Measurements from ENCODE around the gene CCL18.
"Not testable (repeated sequence)": the region's sequence is repeated elsewhere in the genome, so short reads cannot be mapped to it uniquely, and the experiment has no call there.

CCL18 gene

DNA sequence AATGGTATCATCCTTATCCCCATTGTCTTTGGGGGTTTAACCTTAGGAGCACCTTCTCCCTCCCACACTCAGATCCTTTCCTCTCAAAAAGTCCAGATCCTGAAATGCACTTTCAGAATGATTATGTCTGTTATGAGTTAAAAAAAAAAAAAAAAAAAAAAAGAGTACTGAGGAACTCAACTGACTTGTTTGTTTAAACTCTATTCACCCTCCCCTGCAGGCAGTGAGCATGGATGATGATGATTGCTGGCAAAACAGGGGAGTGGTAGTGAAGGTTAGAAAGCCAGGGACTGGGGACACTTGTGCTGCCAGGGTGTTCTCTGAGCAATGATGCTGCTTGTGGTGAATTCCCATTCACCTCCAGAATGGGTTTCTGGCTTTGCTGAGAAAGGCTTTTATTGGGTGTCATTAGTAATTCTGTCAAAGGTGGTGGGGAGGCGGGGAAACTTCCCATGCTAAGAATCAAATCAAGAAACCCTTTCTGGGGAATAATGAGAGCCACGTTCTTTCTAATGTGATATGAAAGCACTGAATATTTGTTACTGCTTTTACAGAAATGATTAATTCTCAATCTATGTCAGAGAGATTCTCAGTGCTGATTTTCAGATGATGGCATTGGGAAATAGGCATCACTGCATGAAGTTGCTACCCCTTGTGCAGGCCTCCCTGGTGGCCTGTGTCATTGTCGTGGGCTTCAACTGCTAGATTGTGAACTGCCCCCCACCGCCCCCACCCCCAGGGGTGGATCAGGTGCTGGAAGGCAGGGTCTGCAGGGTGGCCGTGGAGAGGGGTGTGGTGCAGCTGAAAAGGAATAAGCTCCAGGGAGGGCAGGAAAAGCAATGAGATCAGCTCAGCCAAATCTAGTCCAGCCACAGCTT lies 53.7 kb downstream of the CCL18 start:
- Histone ChIP-seq H3K4me1 (ENCODE audit: low read length) (peaks cover 28% of the 10 kb centered on the region), H3K27me3 (ENCODE audit: low read depth, low read length) (peaks cover 2% of the 10 kb centered on the region), H3K4me3 (ENCODE audit: low read length) (peak overlapping the region; percentile 16), H3K36me3 (replicated peaks; ENCODE audit: low read depth, low read length) (no peaks in the 10 kb centered on the region), H2AFZ (ENCODE audit: low read depth, low read length) (no peak overlapping the region), H3K79me2 (ENCODE audit: low read length) (no peaks in the 10 kb centered on the region), H3K4me2 (ENCODE audit: low read length) (peak overlapping the region; percentile 50), H3K9ac (ENCODE audit: low read length) (peak overlapping the region; percentile 11; the same call in 1 of the 2 replicates), H3K27ac (ENCODE audit: low read length) (peak overlapping the region; percentile 50), H3K9me3 (ENCODE audit: insufficient read depth, low read length) (0 out of 2 replicates have a peak, but pooled peaks cover under 1% of the 10 kb centered on the region), H4K20me1 (ENCODE audit: insufficient read depth, low read length) (no peaks in the 10 kb centered on the region)
- TF ChIP-seq, protein P1, sequence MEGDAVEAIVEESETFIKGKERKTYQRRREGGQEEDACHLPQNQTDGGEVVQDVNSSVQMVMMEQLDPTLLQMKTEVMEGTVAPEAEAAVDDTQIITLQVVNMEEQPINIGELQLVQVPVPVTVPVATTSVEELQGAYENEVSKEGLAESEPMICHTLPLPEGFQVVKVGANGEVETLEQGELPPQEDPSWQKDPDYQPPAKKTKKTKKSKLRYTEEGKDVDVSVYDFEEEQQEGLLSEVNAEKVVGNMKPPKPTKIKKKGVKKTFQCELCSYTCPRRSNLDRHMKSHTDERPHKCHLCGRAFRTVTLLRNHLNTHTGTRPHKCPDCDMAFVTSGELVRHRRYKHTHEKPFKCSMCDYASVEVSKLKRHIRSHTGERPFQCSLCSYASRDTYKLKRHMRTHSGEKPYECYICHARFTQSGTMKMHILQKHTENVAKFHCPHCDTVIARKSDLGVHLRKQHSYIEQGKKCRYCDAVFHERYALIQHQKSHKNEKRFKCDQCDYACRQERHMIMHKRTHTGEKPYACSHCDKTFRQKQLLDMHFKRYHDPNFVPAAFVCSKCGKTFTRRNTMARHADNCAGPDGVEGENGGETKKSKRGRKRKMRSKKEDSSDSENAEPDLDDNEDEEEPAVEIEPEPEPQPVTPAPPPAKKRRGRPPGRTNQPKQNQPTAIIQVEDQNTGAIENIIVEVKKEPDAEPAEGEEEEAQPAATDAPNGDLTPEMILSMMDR (IDR thresholded peaks at IDR 0.05; ENCODE audit: low read depth, low read length), result no peak
- TF ChIP-seq EZH2phosphoT487 (IDR thresholded peaks at IDR 0.05; ENCODE audit: low read depth), result no peak

DNA sequence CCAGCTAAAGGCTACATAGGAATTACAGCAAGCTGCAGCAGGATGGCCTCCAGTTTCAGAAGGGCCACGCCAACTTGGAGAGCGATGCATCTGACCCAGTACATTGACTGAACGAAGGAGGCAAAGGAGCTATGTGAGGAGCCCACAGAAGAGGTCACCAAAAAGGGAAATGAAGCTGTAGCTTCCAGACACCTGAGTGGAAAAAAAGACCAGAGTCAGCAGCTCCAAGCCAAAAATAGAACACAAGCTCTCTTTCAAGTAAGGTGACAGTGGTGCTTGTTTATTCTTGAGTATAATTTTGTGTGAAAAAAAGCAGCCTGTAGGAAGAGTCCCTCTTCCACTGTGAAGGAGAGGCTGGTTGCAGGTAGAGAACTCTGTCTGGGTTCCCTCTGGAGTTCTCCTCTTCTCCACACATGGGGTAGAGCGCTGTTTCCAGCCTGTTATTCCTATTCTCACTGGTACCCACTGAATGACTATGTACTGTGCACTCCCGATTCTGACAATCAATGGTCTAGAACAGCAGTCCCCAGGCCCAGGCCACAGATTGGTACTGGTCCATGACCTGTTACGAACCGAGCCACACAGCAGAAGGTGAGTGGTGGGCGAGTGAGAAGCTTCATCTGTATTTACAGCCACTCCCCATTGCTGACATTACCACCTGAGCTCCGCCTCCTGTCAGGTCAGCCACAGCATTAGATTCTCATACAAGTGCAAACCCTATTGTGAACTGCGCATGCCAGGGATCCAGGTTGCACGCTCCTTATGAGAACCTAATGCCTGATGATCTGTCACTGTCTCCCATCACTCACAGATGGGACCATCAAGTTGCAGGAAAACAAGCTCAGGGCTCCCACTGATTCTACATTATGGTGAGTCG lies 54.6 kb downstream of the CCL18 start:
- H4K20me1 ChIP-seq (ENCODE audit: insufficient read depth, low read length), result no peaks in the 10 kb centered on the region
- H3K4me3 ChIP-seq (ENCODE audit: low read length), result peak overlapping the region; percentile 16; the same call in 1 of the 2 replicates
- H3K27me3 ChIP-seq (ENCODE audit: low read depth, low read length), result peaks cover 2% of the 10 kb centered on the region
- H3K79me2 ChIP-seq (ENCODE audit: low read length), result no peaks in the 10 kb centered on the region
- no peak overlapping the region for H2AFZ ChIP-seq (ENCODE audit: low read depth, low read length)
- H3K4me1 ChIP-seq (ENCODE audit: low read length), result peaks cover 28% of the 10 kb centered on the region
- no peak overlapping the region for H3K9ac ChIP-seq (ENCODE audit: low read length)
- H3K9me3 ChIP-seq (ENCODE audit: insufficient read depth, low read length), result no peaks in the 10 kb centered on the region
- no peaks in the 10 kb centered on the region for H3K36me3 ChIP-seq (replicated peaks; ENCODE audit: low read depth, low read length)
- peak overlapping the region; percentile 4; the same call in 1 of the 2 replicates for H3K27ac ChIP-seq (ENCODE audit: low read length)
- H3K4me2 ChIP-seq (ENCODE audit: low read length), result peak overlapping the region; percentile 50
- no peak for TF ChIP-seq EZH2phosphoT487 (IDR thresholded peaks at IDR 0.05; ENCODE audit: low read depth)
- TF ChIP-seq, protein P1 (IDR thresholded peaks at IDR 0.05; ENCODE audit: low read depth, low read length), result no peak

DNA sequence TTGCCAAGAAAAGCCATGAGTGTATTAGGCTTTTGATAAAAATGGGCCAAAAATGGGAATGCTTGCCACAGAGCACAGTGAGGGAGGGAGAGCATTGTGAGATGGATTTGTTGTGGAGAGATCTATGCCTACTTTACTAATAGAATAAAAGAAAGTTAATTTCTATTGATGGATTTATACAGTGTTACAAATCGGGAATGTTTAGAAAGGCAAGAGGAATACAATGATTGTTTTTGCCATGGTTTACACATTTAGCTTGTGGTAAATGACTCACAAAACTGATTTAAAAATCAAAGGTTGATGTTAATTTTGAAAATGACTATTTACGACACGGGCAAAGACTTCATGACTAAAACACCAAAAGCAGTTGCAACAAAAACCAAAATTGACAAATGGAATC lies 56.1 kb downstream of the CCL18 start:
- peaks cover 28% of the 10 kb centered on the region for H3K4me1 ChIP-seq (ENCODE audit: low read length)
- H3K9ac ChIP-seq (ENCODE audit: low read length), result no peak overlapping the region
- no peak for TF ChIP-seq EZH2phosphoT487 (IDR thresholded peaks at IDR 0.05; ENCODE audit: low read depth)
- TF ChIP-seq, protein P1 (IDR thresholded peaks at IDR 0.05; ENCODE audit: low read depth, low read length), result no peak
- H2AFZ ChIP-seq (ENCODE audit: low read depth, low read length), result no peak overlapping the region
- H3K4me2 ChIP-seq (ENCODE audit: low read length), result no peak overlapping the region
- no peak overlapping the region for H3K27ac ChIP-seq (ENCODE audit: low read length)
- H3K36me3 ChIP-seq (replicated peaks; ENCODE audit: low read depth, low read length), result peaks cover 2% of the 10 kb centered on the region
- peaks cover 6% of the 10 kb centered on the region for H3K27me3 ChIP-seq (ENCODE audit: low read depth, low read length)
- no peak overlapping the region for H3K4me3 ChIP-seq (ENCODE audit: low read length)
- peaks cover 8% of the 10 kb centered on the region for H3K9me3 ChIP-seq (ENCODE audit: insufficient read depth, low read length)
- H3K79me2 ChIP-seq (ENCODE audit: low read length), result no peaks in the 10 kb centered on the region
- no peaks in the 10 kb centered on the region for H4K20me1 ChIP-seq (ENCODE audit: insufficient read depth, low read length)

DNA sequence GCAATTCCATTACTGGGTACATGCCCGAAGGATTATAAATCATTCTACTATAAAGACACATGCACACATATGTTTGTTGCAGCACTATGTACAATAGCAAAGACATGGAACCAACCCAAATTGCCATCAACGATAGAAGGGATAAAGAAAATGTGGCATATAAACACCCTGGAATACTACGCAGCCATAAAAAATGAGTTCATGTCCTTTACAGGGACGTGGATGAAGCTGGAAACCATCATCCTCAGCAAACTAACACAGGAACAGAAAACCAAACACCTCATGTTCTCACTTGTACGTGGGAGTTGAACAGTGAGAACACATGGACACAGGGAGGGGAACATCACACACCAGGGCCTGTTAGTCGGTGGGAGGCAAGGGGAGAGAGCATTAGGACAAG lies 57.0 kb downstream of the CCL18 start:
- peaks cover 28% of the 10 kb centered on the region for H3K4me1 ChIP-seq (ENCODE audit: low read length)
- H3K27me3 ChIP-seq (ENCODE audit: low read depth, low read length); H3K79me2 ChIP-seq (ENCODE audit: low read length); H4K20me1 ChIP-seq (ENCODE audit: insufficient read depth, low read length); H3K4me2 ChIP-seq (ENCODE audit: low read length); H3K4me3 ChIP-seq (ENCODE audit: low read length); H3K9ac ChIP-seq (ENCODE audit: low read length); H2AFZ ChIP-seq (ENCODE audit: low read depth, low read length); H3K27ac ChIP-seq (ENCODE audit: low read length): not testable (repeated sequence)
- H3K9me3 ChIP-seq (ENCODE audit: insufficient read depth, low read length), result peaks cover 17% of the 10 kb centered on the region
- peaks cover 10% of the 10 kb centered on the region for H3K36me3 ChIP-seq (replicated peaks; ENCODE audit: low read depth, low read length)
